Vagina (tissue), 2 donors: ENCODE data around the gene LIMK2.

Experiments
- POLR2A ChIP-seq, 2 donors: fragments of 450-650 bp; IDR thresholded peaks; one replicate each; pipeline ENCODE4 v1.6.1; 2017; ENCODE audit warnings: antibody characterized with exemption in 2 of 2, mild to moderate bottlenecking in 2 of 2, moderate library complexity in 2 of 2
- POLR2AphosphoS5 ChIP-seq, 2 donors: sonication (generic); formaldehyde crosslinking; IDR thresholded peaks; one replicate each; pipeline ENCODE4 v1.9.0; 2017; ENCODE audit warnings: antibody characterized with exemption in 2 of 2, mild to moderate bottlenecking in 2 of 2, low read depth in 1 of 2; ENCODE audit not compliant: insufficient read depth in 1 of 2
- TF ChIP-seq, protein P1 (sequence below), 3 experiments: fragments of 450-650 bp in 2 of 3; fragments of 200-600 bp in 1 of 3; sonication (generic) in 1 of 3; IDR thresholded peaks; one replicate each; pipeline ENCODE4 v1.5.1; 2017 to 2019; ENCODE audit warnings: antibody characterized with exemption in 3 of 3, mild to moderate bottlenecking in 2 of 3, moderate library complexity in 2 of 3

DNA sequence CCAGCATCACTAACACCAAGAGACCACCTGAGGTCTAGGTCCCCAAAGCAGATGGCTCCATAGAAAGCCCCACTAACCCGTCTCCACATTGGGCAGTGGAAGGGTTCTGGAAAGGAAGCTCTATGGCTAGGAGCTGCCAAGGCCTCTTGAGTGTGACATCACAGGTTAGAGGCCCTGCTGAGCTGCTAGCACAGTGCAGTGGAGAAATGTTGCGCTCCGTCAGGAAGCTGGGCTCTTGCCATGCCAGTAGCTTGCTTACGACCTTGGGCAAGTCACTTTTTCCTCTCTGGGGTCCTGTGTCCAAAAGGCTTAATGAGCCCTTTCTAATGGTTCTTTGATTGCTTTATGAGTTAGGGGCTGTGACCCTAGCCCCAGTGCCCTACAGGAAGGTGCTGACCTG, 69.6 kb downstream of the LIMK2 start:
- TF ChIP-seq, protein P1, sequence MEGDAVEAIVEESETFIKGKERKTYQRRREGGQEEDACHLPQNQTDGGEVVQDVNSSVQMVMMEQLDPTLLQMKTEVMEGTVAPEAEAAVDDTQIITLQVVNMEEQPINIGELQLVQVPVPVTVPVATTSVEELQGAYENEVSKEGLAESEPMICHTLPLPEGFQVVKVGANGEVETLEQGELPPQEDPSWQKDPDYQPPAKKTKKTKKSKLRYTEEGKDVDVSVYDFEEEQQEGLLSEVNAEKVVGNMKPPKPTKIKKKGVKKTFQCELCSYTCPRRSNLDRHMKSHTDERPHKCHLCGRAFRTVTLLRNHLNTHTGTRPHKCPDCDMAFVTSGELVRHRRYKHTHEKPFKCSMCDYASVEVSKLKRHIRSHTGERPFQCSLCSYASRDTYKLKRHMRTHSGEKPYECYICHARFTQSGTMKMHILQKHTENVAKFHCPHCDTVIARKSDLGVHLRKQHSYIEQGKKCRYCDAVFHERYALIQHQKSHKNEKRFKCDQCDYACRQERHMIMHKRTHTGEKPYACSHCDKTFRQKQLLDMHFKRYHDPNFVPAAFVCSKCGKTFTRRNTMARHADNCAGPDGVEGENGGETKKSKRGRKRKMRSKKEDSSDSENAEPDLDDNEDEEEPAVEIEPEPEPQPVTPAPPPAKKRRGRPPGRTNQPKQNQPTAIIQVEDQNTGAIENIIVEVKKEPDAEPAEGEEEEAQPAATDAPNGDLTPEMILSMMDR (IDR thresholded peaks at IDR 0.05) = no peak
- TF ChIP-seq POLR2AphosphoS5 (IDR thresholded peaks at IDR 0.05; ENCODE audit: insufficient read depth in 1 of 2, low read depth in 1 of 2) (no peak), POLR2A (IDR thresholded peaks at IDR 0.05) (no peak)
